Keratinocyte (primary cell): ENCODE measurements around the gene CFAP299. TPM values are rescaled to one million over a fixed set of nuclear protein-coding genes. Genes with fewer than 3 reads are reported as not detected.

Experiments used
- DNase-seq: peaks from one replicate; pipeline ENCODE4 v3.0.0-alpha.2; 2011; ENCODE audit warnings: low read depth, missing footprints, low spot score
- FAIRE-seq: peaks from 2 replicates; lab custom pipeline; 2011; peaks lifted over from hg19 to GRCh38; lab: Jason Lieb, UNC
- H2AFZ ChIP-seq: 2 replicates; pipeline ENCODE4 v1.6.0; 2012; ENCODE audit warnings: low read length, control low read depth, inconsistent platforms; ENCODE audit not compliant: control insufficient read depth
- H3K27ac ChIP-seq: 2 replicates; pipeline ENCODE4 v1.5.1; 2011; ENCODE audit warnings: low read length; ENCODE audit not compliant: control insufficient read depth, insufficient read depth
- H3K27me3 ChIP-seq: 3 replicates; pipeline ENCODE4 v1.6.0; 2011; ENCODE audit warnings: low read length; ENCODE audit not compliant: control insufficient read depth, insufficient read depth; ENCODE audit errors: extremely low read depth
- H3K36me3 ChIP-seq, 2 experiments: 2 replicates in 1 of 2; 3 replicates in 1 of 2; pipeline ENCODE4 v1.5.1; 2011; ENCODE audit warnings: low read length in 2 of 2, mild to moderate bottlenecking in 1 of 2; ENCODE audit not compliant: control insufficient read depth in 2 of 2, insufficient read depth in 2 of 2; ENCODE audit errors: extremely low read depth in 1 of 2
- H3K4me1 ChIP-seq: 3 replicates; pipeline ENCODE4 v1.5.1; 2011; ENCODE audit warnings: low read length; ENCODE audit not compliant: control insufficient read depth, insufficient read depth; ENCODE audit errors: extremely low read depth
- H3K4me2 ChIP-seq: 3 replicates; pipeline ENCODE4 v1.6.0; 2011; ENCODE audit warnings: low read depth, low read length; ENCODE audit not compliant: control insufficient read depth, insufficient read depth; ENCODE audit errors: extremely low read depth
- H3K4me3 ChIP-seq, 3 experiments: fragments of 200-600 bp in 1 of 3; sonication (generic) in 1 of 3; 2 replicates in 2 of 3; 3 replicates in 1 of 3; pipeline ENCODE4 v1.5.1; 2011 to 2016; ENCODE audit warnings: low read length in 3 of 3, mild to moderate bottlenecking in 3 of 3, control low read depth in 2 of 3, inconsistent platforms in 1 of 3, low read depth in 1 of 3, mixed read lengths in 1 of 3, mixed run types in 1 of 3, moderate library complexity in 1 of 3; ENCODE audit not compliant: control insufficient read depth in 2 of 3, insufficient read depth in 2 of 3; ENCODE audit errors: extremely low read depth in 1 of 3
- H3K79me2 ChIP-seq: 2 replicates; pipeline ENCODE4 v1.6.0; 2012; ENCODE audit warnings: low read length; ENCODE audit not compliant: control insufficient read depth, insufficient read depth
- H3K9ac ChIP-seq: 3 replicates; pipeline ENCODE4 v1.6.0; 2011; ENCODE audit warnings: low read length; ENCODE audit not compliant: control insufficient read depth, insufficient read depth; ENCODE audit errors: extremely low read depth
- H3K9me1 ChIP-seq: 3 replicates; pipeline ENCODE4 v1.6.0; 2011; ENCODE audit warnings: low read length; ENCODE audit not compliant: control insufficient read depth, insufficient read depth; ENCODE audit errors: extremely low read depth
- H3K9me3 ChIP-seq: 2 replicates; pipeline ENCODE4 v1.5.1; 2012; ENCODE audit warnings: low read depth, low read length; ENCODE audit not compliant: control insufficient read depth
- H4K20me1 ChIP-seq: 3 replicates; pipeline ENCODE4 v1.6.0; 2011; ENCODE audit warnings: low read length; ENCODE audit not compliant: control insufficient read depth, insufficient read depth; ENCODE audit errors: extremely low read depth
- CTCF ChIP-seq, 3 experiments: IDR thresholded peaks in 1 of 3; conservative IDR thresholded peaks in 1 of 3; optimal IDR thresholded peaks in 1 of 3; 2 replicates in 2 of 3; 3 replicates in 1 of 3; pipeline versions ENCODE3 to v1.5.1; 2011; ENCODE audit warnings: low read length in 3 of 3, mild to moderate bottlenecking in 3 of 3, moderate library complexity in 2 of 3, control low read depth in 1 of 3, inconsistent platforms in 1 of 3; ENCODE audit not compliant: insufficient read depth in 2 of 3; ENCODE audit errors: extremely low read depth in 1 of 3
- EZH2 ChIP-seq: IDR thresholded peaks from one replicate; pipeline ENCODE4 v1.6.1; 2012; ENCODE audit warnings: inconsistent platforms, mild to moderate bottlenecking, low read length, moderate library complexity
- dilution Hi-C: fragments of 300-500 bp; cut with MboI; formaldehyde crosslinking; loops from one replicate; pipeline ENCODE4 v1.7.0; 2020; ENCODE audit warnings: low sequenced_read_pairs; ENCODE audit not compliant: extremely low pct_ligation_motif_present
- polyA plus RNA-seq, 5 experiments: library from polyadenylated mRNA; depleted of rRNA in 3 of 5; stranded (reverse) in 3 of 5; stranded (forward) in 1 of 5; unstranded in 1 of 5; fragments of >200 nt; gene quantifications; 1 replicate in 1 of 5; 2 replicates in 3 of 5; 3 replicates in 1 of 5; pipeline versions ENCODE4 v1.2.1 to v1.2.3, GENCODE V29; 2011 to 2012; ENCODE audit warnings: missing spikeins in 2 of 5, low read depth in 1 of 5, low replicate concordance in 1 of 5

CFAP299 gene
- polyA plus RNA-seq, 1 donor (not counting 4 experiments of a cell fraction or from before 2014, with no cell fraction given) = 0.14 TPM

GRCh38 chr4:80498725-80499124, 163.2 kb downstream of the CFAP299 start:
- no peak for FAIRE-seq
- Histone ChIP-seq H3K27ac (no peak overlapping the region), H3K9me1 (no peaks in the 10 kb centered on the region), H3K9me3 (no peaks in the 10 kb centered on the region), H3K4me2 (no peak overlapping the region), H3K36me3 (no peaks in the 10 kb centered on the region), H3K27me3 (no peaks in the 10 kb centered on the region), H3K9ac (no peak overlapping the region), H3K4me1 (no peaks in the 10 kb centered on the region), H2AFZ (no peak overlapping the region), H4K20me1 (no peaks in the 10 kb centered on the region), H3K79me2 (no peaks in the 10 kb centered on the region), H3K4me3 (no peak overlapping the region)
- no peak for DNase-seq
- dilution Hi-C loops = no loop called here
- TF ChIP-seq EZH2 (no peak), CTCF (optimal IDR thresholded peaks at IDR 0.05 in 1 of 3, IDR thresholded peaks at IDR 0.05 in 1 of 3, conservative IDR thresholded peaks at IDR 0.05 in 1 of 3; ENCODE audit: extremely low read depth in 1 of 3, insufficient read depth in 2 of 3, low read length in 3 of 3) (no peak)

GRCh38 chr4:80500613-80501012, 165.1 kb downstream of the CFAP299 start:
- no peaks in the 10 kb centered on the region for H3K9me1 ChIP-seq
- FAIRE-seq (no peak), DNase-seq (no peak)
- H3K4me3 ChIP-seq = no peak overlapping the region
- no peak overlapping the region for H2AFZ ChIP-seq
- H3K79me2 ChIP-seq = no peaks in the 10 kb centered on the region
- no peaks in the 10 kb centered on the region for H3K27me3 ChIP-seq
- TF ChIP-seq EZH2 (no peak), CTCF (optimal IDR thresholded peaks at IDR 0.05 in 1 of 3, IDR thresholded peaks at IDR 0.05 in 1 of 3, conservative IDR thresholded peaks at IDR 0.05 in 1 of 3; ENCODE audit: extremely low read depth in 1 of 3, insufficient read depth in 2 of 3, low read length in 3 of 3) (no peak)
- H3K27ac ChIP-seq = no peak overlapping the region
- no peak overlapping the region for H3K4me2 ChIP-seq
- H3K4me1 ChIP-seq = no peaks in the 10 kb centered on the region
- no peaks in the 10 kb centered on the region for H3K36me3 ChIP-seq
- no peaks in the 10 kb centered on the region for H4K20me1 ChIP-seq
- H3K9me3 ChIP-seq = no peaks in the 10 kb centered on the region
- H3K9ac ChIP-seq = no peak overlapping the region
- dilution Hi-C loops = no loop called here
